RKO (cell line): ENCODE results near the gene GMCL2.

Experiments used
- DNase-seq: peaks from one replicate; pipeline ENCODE4 v3.0.0-alpha.2; 2016; ENCODE audit warnings: low spot score

Gene GMCL2

GRCh38 chr5:178143246-178143645 lies 43.9 kb downstream of the GMCL2 start:
- DNase-seq: no peak

GRCh38 chr5:178142642-178143041 lies 44.5 kb downstream of the GMCL2 start:
- no peak for DNase-seq

- no peak for DNase-seq
Measured at GRCh38 chr5:178141550-178141949, 45.6 kb downstream of the GMCL2 start.

GRCh38 chr5:178137991-178138390 lies 49.2 kb downstream of the GMCL2 start:
- DNase-seq: no peak

GRCh38 chr5:178136990-178137389 lies 50.2 kb downstream of the GMCL2 start:
- DNase-seq: no peak
